OCI-LY7 (cell line): ENCODE results near the gene ELAVL3. TPM values are rescaled to one million over a fixed set of nuclear protein-coding genes. Genes with fewer than 3 reads are reported as not detected.

Source experiments
- BruUV-seq: library from RNA; stranded (reverse); fragments of 400-500 nt; replicated peaks from 2 replicates; lab custom pipeline; 2021; lab: Mats Ljungman, UMichigan
- CTCF ChIA-PET: fragments of 300-600 bp; sonication (Branson Sonifier 250); formaldehyde crosslinking; loops from one replicate; lab custom pipeline; 2022; ENCODE audit warnings: antibody characterized with exemption; ENCODE audit not compliant: unreplicated experiment; lab: Charles Lee
- POLR2A ChIA-PET: fragments of 300-600 bp; sonication (Branson Sonifier 250); formaldehyde crosslinking; loops from one replicate; lab custom pipeline; 2022; ENCODE audit warnings: antibody characterized with exemption; lab: Charles Lee
- DNase-seq: peaks from one replicate; pipeline ENCODE4 v3.0.0-alpha.2; 2015; ENCODE audit warnings: low spot score
- H2AFZ ChIP-seq: fragments of 200-600 bp; sonication (generic), shearing (Covaris generic); 2 replicates; pipeline ENCODE4 v1.6.1; 2014; ENCODE audit warnings: mild to moderate bottlenecking, antibody characterized with exemption, low read length, moderate library complexity
- H3K27ac ChIP-seq: fragments of 200-600 bp; sonication (generic); 2 replicates; pipeline ENCODE4 v1.5.1; 2014; ENCODE audit warnings: mixed run types, low read depth, mild to moderate bottlenecking, moderate library complexity, low read length, inconsistent platforms; ENCODE audit not compliant: poor library complexity, severe bottlenecking
- H3K36me3 ChIP-seq: fragments of 200-600 bp; sonication (generic); 2 replicates; pipeline ENCODE4 v1.6.1; 2014; ENCODE audit warnings: mild to moderate bottlenecking, antibody characterized with exemption, low read length, moderate library complexity, mixed read lengths; ENCODE audit not compliant: insufficient read depth
- H3K4me1 ChIP-seq: fragments of 200-600 bp; sonication (generic); 2 replicates; pipeline ENCODE4 v1.5.1; 2014; ENCODE audit warnings: mild to moderate bottlenecking, low read length; ENCODE audit not compliant: insufficient read depth, poor library complexity, severe bottlenecking
- H3K4me2 ChIP-seq: fragments of 200-600 bp; sonication (generic); 2 replicates; pipeline ENCODE4 v1.6.1; 2014; ENCODE audit warnings: mild to moderate bottlenecking, low read length
- H3K4me3 ChIP-seq: fragments of 200-600 bp; sonication (generic); 2 replicates; pipeline ENCODE4 v1.5.1; 2014; ENCODE audit warnings: mild to moderate bottlenecking, low read depth, low read length; ENCODE audit not compliant: poor library complexity, severe bottlenecking
- H3K79me2 ChIP-seq: fragments of 200-600 bp; sonication (generic); 2 replicates; pipeline ENCODE4 v1.6.1; 2016; ENCODE audit warnings: low read depth, mild to moderate bottlenecking, low read length, moderate library complexity, mixed read lengths; ENCODE audit not compliant: insufficient read depth
- H3K9me2 ChIP-seq: fragments of 200-600 bp; sonication (generic); 2 replicates; pipeline ENCODE4 v1.6.1; 2016; ENCODE audit warnings: mild to moderate bottlenecking, low read length, mixed read lengths; ENCODE audit not compliant: insufficient read depth
- H3K9me3 ChIP-seq: fragments of 200-600 bp; sonication (generic); 2 replicates; pipeline ENCODE4 v1.6.1; 2014; ENCODE audit warnings: mild to moderate bottlenecking, mixed run types, low read length, mixed read lengths
- H4K20me1 ChIP-seq: fragments of 200-600 bp; sonication (generic); 2 replicates; pipeline ENCODE4 v1.6.1; 2014; ENCODE audit warnings: mild to moderate bottlenecking, antibody characterized with exemption, low read length, moderate library complexity, mixed read lengths; ENCODE audit not compliant: insufficient read depth
- CTCF ChIP-seq: fragments of 200-600 bp; sonication (generic); conservative IDR thresholded peaks from 2 replicates; pipeline ENCODE4 v1.5.1; 2014; ENCODE audit warnings: mild to moderate bottlenecking, antibody characterized with exemption, low read length, moderate library complexity, mixed read lengths
- EZH2phosphoT487 ChIP-seq: fragments of 200-600 bp; sonication (generic); IDR thresholded peaks from 2 replicates; pipeline ENCODE4 v1.6.1; 2018; ENCODE audit warnings: low read depth, borderline replicate concordance, mild to moderate bottlenecking, mixed run types, antibody characterized with exemption, low read length, moderate library complexity, mixed read lengths
- intact Hi-C: fragments of 100-400 bp; cut with micrococcal nuclease; formaldehyde crosslinking; loops from one replicate; pipeline ENCODE4 v1.10.0; 2022; ENCODE audit not compliant: unreplicated experiment
- total RNA-seq, 2 experiments: library from RNA; depleted of rRNA in 1 of 2; stranded (reverse); fragments of >200 nt in 1 of 2; shearing (Covaris generic) in 1 of 2; gene quantifications; 2 replicates each; pipeline ENCODE4 v1.2.3, GENCODE V29; 2014 to 2022

ELAVL3 gene
- total RNA-seq, 2 experiments from 2014 or later, result 0.30 to 0.95 TPM

GRCh38 chr19:11437955-11438354 lies 42.9 kb downstream of the ELAVL3 start:
- peaks cover 60% of the 10 kb centered on the region for H3K36me3 ChIP-seq
- peaks cover 24% of the 10 kb centered on the region for H3K4me1 ChIP-seq
- H3K27ac ChIP-seq, result no peak overlapping the region
- peak; percentile 38 for DNase-seq
- TSS peak; percentile 60 for BruUV-seq
- H3K79me2 ChIP-seq, result peaks cover 14% of the 10 kb centered on the region; the same call in 1 of the 2 replicates
- H3K4me3 ChIP-seq, result no peak overlapping the region
- intact Hi-C loops, result loop anchor here (5.0 kb wide), 1 partner anchor 146 kb away; no protein-coding TSS in a partner anchor
- H2AFZ ChIP-seq, result no peak overlapping the region
- H4K20me1 ChIP-seq, result no peaks in the 10 kb centered on the region
- POLR2A ChIA-PET, result no interaction called here
- no peaks in the 10 kb centered on the region for H3K9me3 ChIP-seq
- CTCF ChIA-PET, result no interaction called here
- H3K4me2 ChIP-seq, result peak overlapping the region; percentile 22
- H3K9me2 ChIP-seq, result no peaks in the 10 kb centered on the region
- TF ChIP-seq CTCF (no peak), EZH2phosphoT487 (no peak)

DNA sequence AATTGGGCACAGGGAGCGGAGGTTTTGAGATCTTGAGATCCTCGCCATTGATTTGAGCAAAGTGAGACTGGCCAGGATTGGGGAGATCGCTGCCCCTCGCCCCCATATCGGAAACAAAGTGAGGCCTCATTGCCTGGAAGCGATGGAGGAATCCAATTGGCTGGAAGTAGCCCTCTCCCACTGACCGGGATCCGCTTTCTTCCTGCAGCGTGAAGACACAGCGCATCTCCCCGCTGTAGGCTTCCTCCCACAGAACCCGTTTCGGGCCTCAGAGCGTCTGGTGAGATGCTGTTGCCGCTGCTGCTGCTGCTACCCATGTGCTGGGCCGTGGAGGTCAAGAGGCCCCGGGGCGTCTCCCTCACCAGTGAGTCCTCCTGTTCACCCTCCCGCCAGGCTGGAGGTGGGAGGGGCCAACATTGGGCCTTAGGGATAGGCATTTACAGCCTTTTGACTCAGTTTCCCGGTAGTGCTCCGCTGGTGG lies 45.0 kb downstream of the ELAVL3 start:
- Histone ChIP-seq H3K9me3 (no peaks in the 10 kb centered on the region), H3K4me1 (peaks cover 24% of the 10 kb centered on the region), H2AFZ (peak overlapping the region; percentile 14; the same call in 1 of the 2 replicates), H3K4me2 (peak overlapping the region; percentile 98), H3K79me2 (peaks cover 14% of the 10 kb centered on the region; the same call in 1 of the 2 replicates), H3K4me3 (peak overlapping the region; percentile 92), H4K20me1 (no peaks in the 10 kb centered on the region), H3K9me2 (no peaks in the 10 kb centered on the region), H3K27ac (peak overlapping the region; percentile 33), H3K36me3 (peaks cover 40% of the 10 kb centered on the region)
- CTCF ChIA-PET, result interaction anchor here (0.5 kb wide), 1 partner anchor 107 kb away, joined by 3 read pairs; no protein-coding TSS in a partner anchor
- intact Hi-C loops, result loop anchor here (1.0 to 5.0 kb wide), 2 partner anchors 55 to 144 kb away; no protein-coding TSS in a partner anchor
- BruUV-seq, result TSS peak; percentile 77
- peak; percentile 18 for DNase-seq
- POLR2A ChIA-PET, result interaction anchor here (1.4 kb wide), 1 partner anchor 55 kb away, joined by 3 read pairs; no protein-coding TSS in a partner anchor
- TF ChIP-seq EZH2phosphoT487, result no peak

- Histone ChIP-seq H3K4me2 (peak within 1 kb of the TSS; percentile 98), H2AFZ (peak within 1 kb of the TSS; percentile 91), H3K27ac (peak within 1 kb of the TSS; percentile 33), H4K20me1 (no peaks in the 10 kb centered on the region), H3K4me1 (peaks cover 24% of the 10 kb centered on the region), H3K4me3 (peak within 1 kb of the TSS; percentile 92), H3K36me3 (peaks cover 36% of the 10 kb centered on the region), H3K9me3 (no peaks in the 10 kb centered on the region), H3K9me2 (no peaks in the 10 kb centered on the region), H3K79me2 (peaks cover 14% of the 10 kb centered on the region; the same call in 1 of the 2 replicates)
- no TSS peak for BruUV-seq
- CTCF ChIA-PET, result interaction anchor here (0.5 to 0.6 kb wide), 2 partner anchors 54 to 107 kb away, joined by 3 read pairs; no protein-coding TSS in a partner anchor
- no peak for TF ChIP-seq EZH2phosphoT487
- peak; percentile 82 for TF ChIP-seq CTCF
- intact Hi-C loops, result loop anchor here (1.0 to 5.0 kb wide), 2 partner anchors 54 to 143 kb away; no protein-coding TSS in a partner anchor
- peak; percentile 99 for DNase-seq
- POLR2A ChIA-PET, result interaction anchor here (1.4 kb wide), 1 partner anchor 54 kb away, joined by 3 read pairs; no protein-coding TSS in a partner anchor
These were observed 45.6 kb downstream of the ELAVL3 start, which contains the start of the genes ODAD3 and PRKCSH for GRCh38 chr19:11435057-11435832. TSS of gene ODAD3 (minus strand) at chr19:11435121. CDS start at chr19:11435016, 105 bp downstream. TSS of gene PRKCSH (plus strand) at chr19:11435635. CDS start at chr19:11436118, 483 bp downstream.
